SKM-1 treated with dmso at 0.1 percent for 144 hours (cell line): ENCODE data around the gene CLHC1.
"Not testable (repeated sequence)": the region's sequence is repeated elsewhere in the genome, so short reads cannot be mapped to it uniquely, and the experiment has no call there.

Experiments used
- DNase-seq: peaks from one replicate; lab custom pipeline; 2025; ENCODE audit not compliant: unreplicated experiment; lab: John Stamatoyannopoulos, UW

Gene CLHC1

DNA sequence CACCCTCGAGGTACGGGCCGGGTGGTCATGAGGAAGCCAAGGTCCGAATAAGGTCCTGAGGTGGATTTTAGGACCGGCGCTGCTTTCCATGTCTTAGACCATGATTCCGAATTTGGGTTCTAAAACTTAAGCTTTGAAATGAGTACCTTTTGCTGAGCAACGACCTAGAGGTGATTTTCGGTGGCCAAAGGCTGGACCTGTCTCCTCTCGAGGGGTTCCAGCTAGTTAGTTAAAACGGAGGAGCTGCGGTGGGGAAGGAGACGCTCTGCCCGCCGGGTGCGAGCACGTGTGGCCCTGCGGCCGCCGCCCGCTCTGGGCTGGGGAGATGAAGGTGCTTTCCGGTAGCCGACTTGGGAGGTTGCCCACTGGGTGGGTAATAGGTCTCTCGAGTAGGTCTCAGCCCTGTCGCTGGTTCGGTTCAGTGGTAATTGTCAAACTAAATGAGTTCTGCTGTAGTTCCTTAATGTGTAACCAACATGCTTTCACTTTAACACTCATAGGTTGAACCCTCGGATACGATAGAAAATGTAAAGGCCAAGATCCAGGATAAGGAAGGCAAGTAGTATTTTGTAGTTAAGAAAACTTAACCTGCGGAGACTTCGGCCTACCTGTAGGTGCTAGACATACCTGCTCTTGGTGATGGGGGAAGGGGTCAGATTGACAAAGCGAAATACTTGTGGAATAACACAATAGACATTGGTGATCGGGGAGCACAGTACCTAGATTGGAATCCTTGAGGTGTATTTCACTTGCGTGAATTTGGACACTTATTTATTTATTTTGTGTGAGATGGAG lies 967 bp upstream of the CLHC1 start:
- DNase-seq = peak; percentile 42

GRCh38 chr2:55231546-55232083 lies 478 bp downstream of the CLHC1 start:
- DNase-seq = peak; percentile 36

DNA sequence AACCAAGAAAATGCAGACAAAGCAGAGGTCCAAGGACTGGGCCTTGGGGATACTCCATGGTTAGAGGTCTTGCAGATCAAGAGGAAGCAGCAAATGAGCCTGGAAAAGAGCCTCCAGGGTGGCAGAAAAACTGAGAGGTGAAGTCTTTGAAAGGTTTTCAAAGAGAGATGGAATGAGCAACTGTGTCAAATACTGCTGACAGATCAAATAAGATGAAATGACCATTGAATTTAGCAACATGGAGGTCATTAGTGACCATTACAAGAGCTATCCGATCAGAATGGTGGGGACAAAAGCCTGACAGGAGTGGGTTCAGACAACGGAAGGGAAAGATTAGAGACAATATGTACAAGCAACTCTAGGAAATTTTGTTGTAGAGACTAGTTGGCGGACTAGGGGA lies 1.5 kb downstream of the CLHC1 start:
- no peak for DNase-seq

DNA sequence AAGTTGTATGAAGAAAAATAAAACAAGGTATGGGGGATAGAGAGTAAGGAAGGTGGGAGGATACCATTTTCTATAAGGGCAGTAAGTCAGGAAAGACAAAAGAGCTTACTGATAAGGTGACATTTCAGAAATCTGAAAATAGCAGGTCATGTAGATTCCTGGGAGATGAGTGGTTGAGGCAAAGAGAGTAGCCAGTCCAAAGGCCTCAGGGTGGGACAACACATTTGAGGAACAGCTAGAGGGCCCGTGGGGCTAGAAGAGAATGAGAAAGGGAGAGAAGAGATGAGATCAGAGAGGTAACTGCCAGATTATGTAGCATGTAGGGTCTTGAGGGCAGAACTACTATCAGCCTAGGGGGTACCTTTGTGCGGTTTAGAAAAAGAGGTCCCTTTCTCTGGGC lies 2.9 kb downstream of the CLHC1 start:
- DNase-seq = no peak

- no peak for DNase-seq
Measured at GRCh38 chr2:55228226-55228563, 3.9 kb downstream of the CLHC1 start.

GRCh38 chr2:55227437-55228225 lies 4.5 kb downstream of the CLHC1 start:
- peak; percentile 73 for DNase-seq

DNA sequence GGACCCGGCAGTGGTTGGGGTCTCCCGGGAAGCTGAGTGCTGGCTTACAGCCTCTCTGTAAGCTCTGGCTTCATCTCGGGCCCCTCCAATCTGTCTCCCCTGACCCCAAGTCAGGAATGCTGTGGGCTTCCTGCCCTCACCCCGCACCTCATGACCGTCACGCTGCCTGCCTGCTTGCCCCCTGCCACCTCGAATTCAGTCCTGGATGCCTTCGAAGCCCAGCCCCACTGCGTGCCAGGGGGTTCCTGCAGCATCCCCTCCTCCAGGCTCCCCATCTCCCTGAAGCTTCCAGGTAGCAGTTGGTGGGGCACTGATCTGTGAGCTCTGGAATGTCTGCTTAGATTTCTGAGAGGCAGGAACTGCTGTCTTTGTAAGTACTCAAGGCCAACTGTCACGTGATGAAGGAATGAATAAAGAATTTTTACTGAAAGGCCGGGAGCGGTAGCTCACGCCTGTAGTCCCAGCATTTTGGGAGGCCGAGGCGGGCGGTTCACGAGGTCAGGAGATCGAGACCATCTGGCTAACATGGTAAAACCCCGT lies 6.5 kb downstream of the CLHC1 start:
- DNase-seq = no peak

- DNase-seq = no peak
Measured at GRCh38 chr2:55224761-55225261, 7.3 kb downstream of the CLHC1 start.

GRCh38 chr2:55223958-55224760 lies 7.9 kb downstream of the CLHC1 start:
- DNase-seq = no peak

DNA sequence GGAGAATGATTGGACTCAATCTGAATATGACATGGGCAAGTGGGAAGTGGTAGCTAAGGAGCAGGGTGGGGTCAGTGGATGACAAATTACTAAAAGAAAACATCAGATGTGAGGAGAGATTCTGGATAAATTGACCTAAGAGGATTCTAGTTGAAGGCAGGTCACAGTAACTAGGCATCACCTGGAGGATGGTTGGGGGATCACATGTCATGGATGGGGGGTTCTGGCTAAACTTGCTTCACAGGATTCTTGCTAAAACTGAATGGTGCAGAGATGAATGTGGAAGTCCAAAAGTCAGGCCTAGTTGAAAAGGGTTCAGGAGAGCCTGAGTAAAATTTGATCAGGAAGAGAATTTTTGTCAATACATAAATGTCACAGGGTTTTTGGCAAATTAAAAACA lies 18.3 kb downstream of the CLHC1 start:
- DNase-seq = no peak

DNA sequence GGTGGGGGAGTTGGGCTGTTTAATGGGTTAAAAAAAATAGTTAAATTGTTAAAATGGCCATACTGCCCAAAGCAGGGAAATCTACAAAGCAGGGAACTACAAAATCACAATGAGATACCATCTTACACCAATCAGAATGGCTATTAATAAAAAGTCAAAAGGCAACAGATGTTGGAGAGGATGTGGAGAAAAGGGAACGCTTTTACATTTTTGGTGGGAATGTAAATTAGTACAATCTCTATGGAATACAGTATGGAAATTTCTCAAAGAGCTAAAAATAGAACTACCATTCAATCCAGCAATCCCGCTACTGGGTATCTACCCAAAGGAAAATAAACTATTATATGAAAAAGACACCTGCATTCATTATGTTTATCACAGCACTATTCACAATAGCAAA lies 27.1 kb downstream of the CLHC1 start:
- no peak for DNase-seq

DNA sequence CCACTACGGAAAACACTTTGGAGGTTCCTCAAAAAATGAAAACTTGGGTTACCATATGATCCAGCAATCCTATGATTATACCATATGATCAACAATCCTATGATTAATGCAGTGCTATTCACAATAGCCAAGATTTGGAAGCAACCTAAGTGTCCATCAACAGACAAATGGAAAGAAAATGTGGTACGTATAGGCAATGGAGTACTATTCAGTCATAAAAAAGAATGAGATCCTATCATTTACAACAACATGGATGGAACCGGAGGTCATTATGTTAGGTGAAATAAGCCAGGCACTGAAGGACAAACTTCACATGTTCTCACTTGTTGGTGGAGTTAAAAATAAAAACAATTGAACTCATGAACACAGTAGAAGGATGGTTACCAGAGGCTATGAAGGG lies 27.6 kb downstream of the CLHC1 start:
- no peak for DNase-seq

- DNase-seq = no peak
Measured at GRCh38 chr2:55200416-55200815, 31.7 kb downstream of the CLHC1 start.

GRCh38 chr2:55196526-55196925 lies 35.6 kb downstream of the CLHC1 start:
- no peak for DNase-seq

GRCh38 chr2:55191888-55192287 lies 40.2 kb downstream of the CLHC1 start:
- not testable (repeated sequence) for DNase-seq

GRCh38 chr2:55186837-55187236 lies 45.3 kb downstream of the CLHC1 start:
- not testable (repeated sequence) for DNase-seq

GRCh38 chr2:55180374-55180773 lies 51.7 kb downstream of the CLHC1 start:
- no peak for DNase-seq

DNA sequence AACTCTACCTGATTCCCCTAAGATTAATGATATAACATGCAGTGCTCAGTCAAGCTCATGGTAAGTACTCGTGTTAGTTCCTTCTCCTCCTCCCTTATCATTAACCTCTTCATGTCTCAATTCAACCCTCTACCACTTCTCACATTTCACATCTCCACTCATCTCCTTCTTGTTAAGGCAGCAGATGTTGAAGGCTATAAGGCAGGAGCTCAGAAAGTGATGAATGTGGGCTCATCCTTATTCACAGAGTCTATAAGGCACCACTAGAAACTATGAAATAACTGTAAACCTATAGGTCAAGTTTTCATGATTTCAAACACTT lies 56.0 kb downstream of the CLHC1 start:
- no peak for DNase-seq

GRCh38 chr2:55175254-55176093 lies 56.6 kb downstream of the CLHC1 start:
- DNase-seq = peak; percentile 78

DNA sequence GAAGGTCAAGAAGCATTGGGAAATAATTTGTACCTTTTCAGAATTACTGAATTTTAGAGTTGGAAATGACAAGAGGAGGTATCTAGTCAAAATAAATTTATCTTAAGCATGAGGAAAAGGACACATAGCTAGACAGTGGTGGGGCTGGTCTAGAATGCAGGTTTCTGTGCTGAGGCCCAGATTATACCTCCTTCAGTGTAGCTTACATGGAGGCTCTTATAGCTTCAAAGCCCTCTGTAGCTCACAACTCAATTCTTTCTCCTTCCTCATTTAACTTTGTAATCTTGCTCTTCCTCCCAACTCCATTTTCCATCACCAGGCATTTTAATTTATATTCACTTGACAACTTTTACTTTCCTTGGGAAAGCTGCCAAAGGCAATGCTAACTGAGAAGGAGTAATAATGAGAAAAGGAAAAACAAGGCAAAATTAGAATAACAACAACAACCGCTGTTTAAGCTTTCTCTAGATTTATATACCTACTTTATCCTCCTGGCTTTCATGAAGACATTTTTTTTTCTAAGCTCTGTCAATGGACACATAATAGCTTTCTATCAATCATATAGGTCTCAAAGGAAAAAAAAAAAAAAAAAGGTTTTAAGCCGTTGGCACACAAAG lies 58.5 kb downstream of the CLHC1 start:
- DNase-seq = no peak
